ENCODE results near the gene OR10H4.
"Not testable (repeated sequence)": the region's sequence is repeated elsewhere in the genome, so short reads cannot be mapped to it uniquely, and the experiment has no call there.

The OR10H4 gene, protein sequence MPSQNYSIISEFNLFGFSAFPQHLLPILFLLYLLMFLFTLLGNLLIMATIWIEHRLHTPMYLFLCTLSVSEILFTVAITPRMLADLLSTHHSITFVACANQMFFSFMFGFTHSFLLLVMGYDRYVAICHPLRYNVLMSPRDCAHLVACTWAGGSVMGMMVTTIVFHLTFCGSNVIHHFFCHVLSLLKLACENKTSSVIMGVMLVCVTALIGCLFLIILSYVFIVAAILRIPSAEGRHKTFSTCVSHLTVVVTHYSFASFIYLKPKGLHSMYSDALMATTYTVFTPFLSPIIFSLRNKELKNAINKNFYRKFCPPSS

GRCh38 chr19:15948223-15949058 lies at the start of gene OR10H4:
TSS of gene OR10H4 (plus strand) at chr19:15949008. CDS start at chr19:15949008, 0 bp downstream.
- no peak for TF ChIP-seq EZH2 (IDR thresholded peaks at IDR 0.05)
- TF ChIP-seq POLR2AphosphoS5 (IDR thresholded peaks at IDR 0.05; ENCODE audit: borderline replicate concordance, low read depth, low read length) = no peak
- no peak for TF ChIP-seq FOXP2 (optimal IDR thresholded peaks at IDR 0.05; ENCODE audit: control extremely low read depth, extremely low read length, insufficient read depth)
- DNase-seq (ENCODE audit: low read depth, low spot score) = no peak
- H3K9ac ChIP-seq (ENCODE audit: insufficient read length) = no peak within 1 kb of the TSS
- H3K4me3 ChIP-seq = no peak within 1 kb of the TSS
- no peak within 1 kb of the TSS for H3K27ac ChIP-seq
- no peaks in the 10 kb centered on the region for H3K36me3 ChIP-seq (ENCODE audit: insufficient read depth, low read length)
- H3K9me3 ChIP-seq (ENCODE audit: low read depth, low read length) = no peaks in the 10 kb centered on the region

DNA sequence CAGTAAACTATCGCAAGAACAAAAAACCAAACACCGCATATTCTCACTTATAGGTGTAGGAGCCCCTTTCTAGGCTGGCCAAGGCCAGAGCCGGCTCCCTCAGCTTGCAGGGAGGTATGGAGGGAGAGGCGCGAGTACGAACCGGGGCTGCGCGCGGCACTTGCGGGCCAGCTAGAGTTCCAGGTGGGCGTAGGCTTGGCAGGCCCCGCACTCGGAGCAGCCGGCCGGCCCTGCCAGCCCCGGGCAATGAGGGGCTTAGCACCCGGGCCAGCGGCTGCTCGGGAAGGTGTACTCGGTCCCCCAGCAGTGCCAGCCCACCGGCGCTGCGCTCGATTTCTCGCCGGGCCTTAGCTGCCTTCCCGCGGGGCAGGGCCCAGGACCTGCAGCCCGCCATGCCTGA lies 49.2 kb upstream of the OR10H4 start:
- not testable (repeated sequence) for H3K4me3 ChIP-seq; H3K36me3 ChIP-seq (ENCODE audit: insufficient read depth, low read length)

DNA sequence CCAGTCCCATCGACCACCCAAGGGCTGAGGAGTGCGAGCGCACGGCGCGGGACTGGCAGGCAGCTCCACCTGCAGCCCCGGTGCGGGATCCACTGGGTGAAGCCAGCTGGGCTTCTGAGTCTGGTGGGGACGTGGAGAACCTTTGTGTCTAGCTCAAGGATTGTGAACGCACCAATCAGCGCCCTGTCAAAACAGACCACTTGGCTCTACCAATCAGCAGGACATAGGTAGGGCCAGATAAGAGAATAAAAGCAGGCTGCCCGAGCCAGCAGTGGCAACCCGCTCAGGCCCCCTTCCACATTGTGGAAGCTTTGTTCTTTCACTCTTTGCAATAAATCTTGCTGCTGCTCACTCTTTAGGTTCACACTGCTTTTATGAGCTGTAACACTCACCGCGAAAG lies 48.8 kb upstream of the OR10H4 start:
- not testable (repeated sequence) for DNase-seq (ENCODE audit: low read depth, low spot score); H3K36me3 ChIP-seq (ENCODE audit: insufficient read depth, low read length); H3K9ac ChIP-seq (ENCODE audit: insufficient read length); H3K27ac ChIP-seq; H3K9me3 ChIP-seq (ENCODE audit: low read depth, low read length); H3K4me3 ChIP-seq

More for the DNA sequence above, 49.2 kb upstream of the OR10H4 start:
- not testable (repeated sequence) for H3K9me3 ChIP-seq (ENCODE audit: low read depth, low read length); DNase-seq (ENCODE audit: low read depth, low spot score); H3K27ac ChIP-seq; H3K9ac ChIP-seq (ENCODE audit: insufficient read length)

DNA sequence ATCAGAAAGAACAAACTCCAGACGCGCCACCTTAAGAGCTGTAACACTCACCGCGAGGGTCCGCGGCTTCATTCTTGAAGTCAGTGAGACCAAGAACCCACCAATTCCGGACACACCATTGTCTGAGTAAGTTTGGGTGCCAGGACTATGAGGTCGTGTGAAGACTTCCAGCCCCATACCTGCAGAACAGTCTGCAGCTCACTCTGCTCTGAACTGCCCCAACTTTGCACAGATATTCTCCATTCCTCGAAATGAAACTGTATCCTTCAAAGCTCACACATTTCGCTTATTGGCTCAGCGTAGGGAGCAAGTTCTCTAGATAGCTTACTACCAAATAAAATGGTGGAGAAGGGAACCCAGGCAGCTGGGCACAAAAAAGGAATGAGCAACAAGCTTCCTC lies 48.3 kb upstream of the OR10H4 start:
- Histone ChIP-seq H3K27ac (no peak overlapping the region), H3K4me3 (no peak overlapping the region), H3K9ac (ENCODE audit: insufficient read length) (no peak overlapping the region), H3K9me3 (ENCODE audit: low read depth, low read length) (no peaks in the 10 kb centered on the region), H3K36me3 (ENCODE audit: insufficient read depth, low read length) (no peaks in the 10 kb centered on the region)
- no peak for TF ChIP-seq EZH2 (IDR thresholded peaks at IDR 0.05)
- no peak for TF ChIP-seq POLR2AphosphoS5 (IDR thresholded peaks at IDR 0.05; ENCODE audit: borderline replicate concordance, low read depth, low read length)
- TF ChIP-seq FOXP2 (optimal IDR thresholded peaks at IDR 0.05; ENCODE audit: control extremely low read depth, extremely low read length, insufficient read depth) = no peak
- DNase-seq (ENCODE audit: low read depth, low spot score) = no peak

GRCh38 chr19:15902254-15902653 lies 46.6 kb upstream of the OR10H4 start:
- DNase-seq (ENCODE audit: low read depth, low spot score) = no peak
- no peak overlapping the region for H3K4me3 ChIP-seq
- no peak overlapping the region for H3K27ac ChIP-seq
- TF ChIP-seq FOXP2 (optimal IDR thresholded peaks at IDR 0.05; ENCODE audit: control extremely low read depth, extremely low read length, insufficient read depth) (no peak), EZH2 (IDR thresholded peaks at IDR 0.05) (no peak)
- H3K9me3 ChIP-seq (ENCODE audit: low read depth, low read length) = no peaks in the 10 kb centered on the region
- no peaks in the 10 kb centered on the region for H3K36me3 ChIP-seq (ENCODE audit: insufficient read depth, low read length)
- H3K9ac ChIP-seq (ENCODE audit: insufficient read length) = no peak overlapping the region

DNA sequence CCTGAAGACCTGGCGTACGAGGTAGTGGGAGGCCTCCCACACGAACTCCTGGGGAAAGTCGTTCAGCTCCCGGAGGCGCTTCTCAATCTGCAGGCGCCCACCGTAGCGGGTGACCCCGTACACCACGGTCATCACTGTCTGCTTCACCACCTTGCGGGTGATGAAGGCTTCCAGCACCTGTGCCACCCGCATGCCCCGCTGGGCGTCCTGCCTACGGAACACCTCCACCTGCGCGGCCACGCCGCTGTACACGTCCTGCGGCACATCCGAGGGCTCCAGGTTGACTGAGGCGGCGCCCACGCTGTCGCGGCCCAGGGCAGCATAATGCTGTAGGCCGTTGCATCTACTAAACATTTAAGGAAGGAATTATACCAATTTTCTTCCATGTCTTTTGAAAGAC lies 45.9 kb upstream of the OR10H4 start:
- H3K27ac ChIP-seq; DNase-seq (ENCODE audit: low read depth, low spot score); H3K9me3 ChIP-seq (ENCODE audit: low read depth, low read length); H3K4me3 ChIP-seq; H3K36me3 ChIP-seq (ENCODE audit: insufficient read depth, low read length); H3K9ac ChIP-seq (ENCODE audit: insufficient read length): not testable (repeated sequence)

GRCh38 chr19:15905026-15905425 lies 43.8 kb upstream of the OR10H4 start:
- H3K27ac ChIP-seq = no peak overlapping the region
- H3K9me3 ChIP-seq (ENCODE audit: low read depth, low read length) = no peaks in the 10 kb centered on the region
- H3K9ac ChIP-seq (ENCODE audit: insufficient read length) = no peak overlapping the region
- no peaks in the 10 kb centered on the region for H3K36me3 ChIP-seq (ENCODE audit: insufficient read depth, low read length)
- TF ChIP-seq POLR2AphosphoS5 (IDR thresholded peaks at IDR 0.05; ENCODE audit: borderline replicate concordance, low read depth, low read length) (no peak), FOXP2 (optimal IDR thresholded peaks at IDR 0.05; ENCODE audit: control extremely low read depth, extremely low read length, insufficient read depth) (no peak), EZH2 (IDR thresholded peaks at IDR 0.05) (no peak)
- DNase-seq (ENCODE audit: low read depth, low spot score) = no peak
- H3K4me3 ChIP-seq = no peak overlapping the region

- Histone ChIP-seq H3K9me3 (ENCODE audit: low read depth, low read length) (no peaks in the 10 kb centered on the region), H3K27ac (no peak overlapping the region), H3K9ac (ENCODE audit: insufficient read length) (no peak overlapping the region), H3K36me3 (ENCODE audit: insufficient read depth, low read length) (no peaks in the 10 kb centered on the region), H3K4me3 (no peak overlapping the region)
- DNase-seq (ENCODE audit: low read depth, low spot score) = no peak
- TF ChIP-seq POLR2AphosphoS5 (IDR thresholded peaks at IDR 0.05; ENCODE audit: borderline replicate concordance, low read depth, low read length) (no peak), FOXP2 (optimal IDR thresholded peaks at IDR 0.05; ENCODE audit: control extremely low read depth, extremely low read length, insufficient read depth) (no peak), EZH2 (IDR thresholded peaks at IDR 0.05) (no peak)
Observed at GRCh38 chr19:15911599-15912235, 37.1 kb upstream of the OR10H4 start.

DNA sequence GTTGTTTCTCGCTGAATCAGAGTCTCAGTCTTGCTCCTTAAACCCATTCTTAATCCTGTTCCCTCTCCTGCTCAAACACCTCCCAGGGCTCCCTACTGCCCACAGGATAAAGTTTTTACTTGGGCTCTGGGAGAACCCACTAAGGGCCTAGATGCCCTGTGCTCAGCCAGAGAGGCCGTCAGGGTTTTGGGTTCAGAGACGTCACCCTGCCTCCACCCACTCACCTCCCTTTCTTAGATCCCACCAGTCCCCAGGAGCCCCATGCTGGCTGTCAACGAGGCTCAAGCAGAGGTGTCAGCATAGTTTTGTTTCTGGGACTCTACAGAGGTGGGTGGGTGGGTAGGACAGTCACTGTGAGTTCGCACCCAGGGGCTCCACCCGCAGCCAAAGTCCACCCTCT lies 35.4 kb upstream of the OR10H4 start:
- Histone ChIP-seq H3K4me3 (no peak overlapping the region), H3K9me3 (ENCODE audit: low read depth, low read length) (no peaks in the 10 kb centered on the region), H3K27ac (no peak overlapping the region), H3K9ac (ENCODE audit: insufficient read length) (no peak overlapping the region), H3K36me3 (ENCODE audit: insufficient read depth, low read length) (no peaks in the 10 kb centered on the region)
- DNase-seq (ENCODE audit: low read depth, low spot score) = no peak
- TF ChIP-seq EZH2 (IDR thresholded peaks at IDR 0.05) = no peak
